Mucosa of rectum (tissue), 2 donors: ENCODE data around the gene INSL3.

Experiments used
- H3K27ac ChIP-seq, 2 donors: one replicate each; pipeline ENCODE4 v1.7.0; 2013; ENCODE audit warnings: inconsistent platforms in 2 of 2, low read depth in 2 of 2, low read length in 2 of 2
- H3K27me3 ChIP-seq, 2 donors: one replicate each; pipeline ENCODE4 v1.7.0; 2013; ENCODE audit warnings: low read length in 2 of 2; ENCODE audit not compliant: control insufficient read depth in 2 of 2, insufficient read depth in 2 of 2
- H3K36me3 ChIP-seq, 2 donors: one replicate each; pipeline ENCODE4 v1.7.0; 2013; ENCODE audit warnings: low read length in 2 of 2; ENCODE audit not compliant: control insufficient read depth in 2 of 2, insufficient read depth in 2 of 2
- H3K4me1 ChIP-seq, 2 donors: one replicate each; pipeline ENCODE4 v1.7.0; 2013; ENCODE audit warnings: low read length in 2 of 2, mild to moderate bottlenecking in 1 of 2; ENCODE audit not compliant: control insufficient read depth in 2 of 2, insufficient read depth in 2 of 2
- H3K4me3 ChIP-seq, 2 donors: one replicate each; pipeline ENCODE4 v1.7.0; 2013; ENCODE audit warnings: low read length in 2 of 2
- H3K9ac ChIP-seq, 2 donors: one replicate each; pipeline ENCODE4 v1.7.0; 2013; ENCODE audit warnings: low read length in 2 of 2, low read depth in 1 of 2, mild to moderate bottlenecking in 1 of 2
- H3K9me3 ChIP-seq, 2 donors: one replicate each; pipeline ENCODE4 v1.7.0; 2013; ENCODE audit warnings: low read length in 2 of 2; ENCODE audit not compliant: control insufficient read depth in 2 of 2
- donor health status: healthy.
- donor health status: Normal muscosa, but diverticular disease.

The INSL3 gene

GRCh38 chr19:17775245-17775927 lies 45.9 kb downstream of the INSL3 start:
- peaks cover 9 to 11% of the 10 kb centered on the region in 2 donors for H3K4me1 ChIP-seq
- H3K36me3 ChIP-seq: peaks cover 0 to 5% of the 10 kb centered on the region in 2 donors
- H3K9ac ChIP-seq: no peak overlapping the region
- no peak overlapping the region for H3K27ac ChIP-seq
- no peaks in the 10 kb centered on the region for H3K27me3 ChIP-seq
- H3K9me3 ChIP-seq: no peaks in the 10 kb centered on the region
- H3K4me3 ChIP-seq: no peak overlapping the region

DNA sequence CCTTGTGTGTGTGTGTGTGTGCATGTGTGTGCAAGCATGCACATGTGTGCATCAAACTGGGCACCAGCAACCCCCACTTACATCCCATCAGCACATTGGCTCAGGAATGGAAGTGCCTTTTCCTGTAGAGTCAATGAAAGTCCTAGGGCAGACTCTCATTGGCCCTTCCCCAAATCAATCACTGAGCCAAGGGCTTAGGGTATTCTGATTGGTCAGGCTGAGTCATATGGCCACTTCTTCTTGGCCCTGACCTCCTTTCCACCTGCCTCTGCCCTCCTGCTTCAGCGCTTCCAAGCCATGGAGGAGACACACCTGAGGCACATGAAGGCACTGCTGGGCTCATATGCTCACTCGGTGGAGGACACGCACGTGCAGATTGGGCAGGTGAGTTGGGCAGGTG lies 49.1 kb downstream of the INSL3 start:
- Histone ChIP-seq H3K4me1 (peaks cover 0 to 2% of the 10 kb centered on the region in 2 donors), H3K9me3 (no peaks in the 10 kb centered on the region), H3K27ac (no peak overlapping the region), H3K36me3 (peaks cover 0 to 5% of the 10 kb centered on the region in 2 donors), H3K4me3 (no peak overlapping the region), H3K27me3 (no peaks in the 10 kb centered on the region), H3K9ac (no peak overlapping the region)

DNA sequence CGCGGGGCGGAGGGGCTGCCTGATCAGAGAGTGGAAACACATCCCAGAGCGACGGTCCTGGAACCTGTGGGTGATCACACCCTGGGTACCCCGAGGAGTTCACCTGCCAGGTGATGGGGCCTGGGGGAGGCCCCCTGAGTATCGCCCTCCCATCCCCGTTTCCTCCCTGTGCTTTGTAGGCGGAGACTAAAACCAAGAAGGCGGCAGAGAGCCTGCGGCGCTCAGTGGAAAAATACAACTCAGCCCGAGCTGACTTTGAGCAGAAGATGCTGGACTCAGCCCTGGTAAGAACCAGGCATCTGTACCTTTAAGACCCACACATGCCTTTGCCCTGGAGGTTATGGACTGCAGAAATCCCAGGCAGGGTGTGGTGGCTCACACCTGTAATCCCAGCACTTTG lies 50.7 kb downstream of the INSL3 start:
- Histone ChIP-seq H3K27ac (no peak overlapping the region), H3K36me3 (peaks cover 0 to 5% of the 10 kb centered on the region in 2 donors), H3K4me1 (peaks cover 7 to 12% of the 10 kb centered on the region in 2 donors), H3K4me3 (no peak overlapping the region), H3K27me3 (no peaks in the 10 kb centered on the region), H3K9ac (no peak overlapping the region), H3K9me3 (no peaks in the 10 kb centered on the region)

DNA sequence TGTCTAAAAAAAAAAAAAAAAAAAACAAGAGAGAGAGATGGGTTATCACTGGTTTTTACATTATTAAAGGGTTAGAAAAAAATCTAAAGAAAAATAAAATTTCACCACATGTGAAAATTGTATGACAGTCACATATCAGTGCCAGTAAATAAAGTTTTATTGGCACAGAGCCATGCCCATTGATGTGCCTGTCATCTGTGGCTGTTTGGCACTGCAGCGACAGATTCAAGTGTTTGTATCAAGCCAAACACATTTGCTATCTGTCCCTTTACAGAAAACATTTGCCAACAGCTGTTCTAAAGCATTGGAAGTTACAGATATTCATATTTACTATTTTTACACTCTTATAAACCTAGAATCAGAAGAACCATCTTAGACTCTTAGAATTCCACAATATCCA lies 53.8 kb downstream of the INSL3 start:
- H3K4me3 ChIP-seq: no peak overlapping the region
- H3K9ac ChIP-seq: no peak overlapping the region
- no peaks in the 10 kb centered on the region for H3K9me3 ChIP-seq
- no peak overlapping the region for H3K27ac ChIP-seq
- H3K27me3 ChIP-seq: no peaks in the 10 kb centered on the region
- peaks cover 13 to 19% of the 10 kb centered on the region in 2 donors for H3K4me1 ChIP-seq
- peaks cover 0 to 5% of the 10 kb centered on the region in 2 donors for H3K36me3 ChIP-seq

DNA sequence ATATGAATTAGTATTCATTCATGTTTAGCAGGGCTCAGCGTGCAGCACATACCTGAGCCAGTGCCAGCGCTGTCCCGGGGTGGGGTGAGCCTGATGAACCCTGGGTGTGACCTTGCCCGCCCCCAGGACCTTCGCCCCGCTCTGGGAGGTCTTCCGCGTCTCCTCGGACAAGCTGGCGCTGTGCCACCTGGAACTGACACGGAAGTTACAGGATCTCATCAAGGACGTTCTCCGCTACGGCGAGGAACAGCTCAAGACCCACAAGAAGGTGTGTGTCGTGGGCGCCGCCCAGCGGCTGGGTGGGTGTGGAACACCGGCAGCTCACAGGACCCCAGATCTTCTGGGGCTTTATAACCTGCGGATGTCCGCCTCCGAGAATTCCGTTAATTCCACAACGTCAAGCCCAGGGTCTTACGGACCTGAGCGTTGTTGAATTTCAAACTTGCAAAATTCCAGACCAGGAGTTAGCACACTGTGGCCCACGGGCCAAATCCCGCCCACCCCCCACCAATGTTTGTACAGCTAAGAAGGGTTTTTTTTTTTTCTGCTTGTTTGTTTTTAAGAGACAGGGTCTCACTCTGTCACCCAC lies 54.7 kb downstream of the INSL3 start:
- peaks cover 13 to 19% of the 10 kb centered on the region in 2 donors for H3K4me1 ChIP-seq
- H3K4me3 ChIP-seq: no peak overlapping the region
- peak overlapping the region; percentile 45 to 62 for H3K27ac ChIP-seq
- no peaks in the 10 kb centered on the region for H3K36me3 ChIP-seq
- H3K9ac ChIP-seq: peak overlapping the region in 1 of 2 donors; percentile 54
- no peaks in the 10 kb centered on the region for H3K9me3 ChIP-seq
- no peaks in the 10 kb centered on the region for H3K27me3 ChIP-seq
